SK-N-SH (cell line): Measurements from ENCODE around the gene KLB. TPM values are rescaled to one million over a fixed set of nuclear protein-coding genes. Genes with fewer than 3 reads are reported as not detected.

ENCODE experiments used
- CTCF ChIA-PET: fragments of 300-600, 350-600 bp; formaldehyde crosslinking; extraction: SDS; loops from one replicate; lab custom pipeline; 2021; lab: Yijun Ruan, JAX
- POLR2A ChIA-PET: fragments of 350-600 bp; sonication (Branson Sonifier 250); formaldehyde crosslinking; extraction: SDS; loops from one replicate; lab custom pipeline; 2020; ENCODE audit warnings: antibody characterized with exemption, inconsistent platforms; lab: Yijun Ruan, JAX
- DNase-seq: peaks from one replicate; pipeline ENCODE4 v3.0.0; 2012
- H2AFZ ChIP-seq: fragments of 200-600 bp; sonication (generic); 2 replicates; pipeline ENCODE4 v1.8.1; 2016; ENCODE audit warnings: antibody characterized with exemption, mild to moderate bottlenecking, low read depth
- H3F3A ChIP-seq: fragments of 200-600 bp; sonication (generic); replicated peaks from 2 replicates; pipeline ENCODE3; 2016; ENCODE audit warnings: antibody characterized with exemption, mild to moderate bottlenecking; ENCODE audit not compliant: insufficient read depth
- H3K27ac ChIP-seq, 2 experiments: fragments of 200-500 bp in 1 of 2; fragments of 200-600 bp in 1 of 2; sonication (Bioruptor generic) in 1 of 2; sonication (generic), shearing (Covaris generic) in 1 of 2; 2 replicates each; pipeline versions ENCODE4 v1.5.1 to v1.6.1; 2014 to 2016; ENCODE audit warnings: low read depth in 2 of 2, inconsistent platforms in 1 of 2, low read length in 1 of 2, mild to moderate bottlenecking in 1 of 2, mixed read lengths in 1 of 2
- H3K27me3 ChIP-seq: fragments of 200-600 bp; sonication (generic), shearing (Covaris generic); 2 replicates; pipeline ENCODE4 v1.6.1; 2016; ENCODE audit warnings: mixed run types; ENCODE audit not compliant: insufficient read depth
- H3K36me3 ChIP-seq, 2 experiments: fragments of 200-500 bp in 1 of 2; fragments of 200-600 bp in 1 of 2; sonication (Bioruptor generic) in 1 of 2; sonication (generic) in 1 of 2; replicated peaks in 1 of 2; 2 replicates each; pipeline versions ENCODE3 to v1.5.1; 2014 to 2016; ENCODE audit warnings: low read length in 1 of 2, mild to moderate bottlenecking in 1 of 2; ENCODE audit not compliant: insufficient read depth in 2 of 2, control insufficient read depth in 1 of 2
- H3K4me1 ChIP-seq, 2 experiments: fragments of 200-500 bp in 1 of 2; fragments of 200-600 bp in 1 of 2; sonication (Bioruptor generic) in 1 of 2; sonication (generic), shearing (Covaris generic) in 1 of 2; 2 replicates each; pipeline versions ENCODE4 v1.5.1 to v1.6.1; 2014 to 2016; ENCODE audit warnings: low read depth in 1 of 2, low read length in 1 of 2, mixed run types in 1 of 2; ENCODE audit not compliant: insufficient read depth in 2 of 2, control insufficient read depth in 1 of 2
- H3K4me2 ChIP-seq: fragments of 200-600 bp; sonication (generic), shearing (Covaris generic); 2 replicates; pipeline ENCODE4 v1.6.1; 2017; ENCODE audit warnings: mixed run types
- H3K4me3 ChIP-seq, 2 experiments: fragments of 200-500 bp in 1 of 2; fragments of 200-600 bp in 1 of 2; sonication (Bioruptor generic) in 1 of 2; sonication (generic), shearing (Covaris generic) in 1 of 2; 2 replicates each; pipeline versions ENCODE4 v1.5.1 to v1.8.1; 2014 to 2016; ENCODE audit warnings: low read depth in 2 of 2, inconsistent platforms in 1 of 2, low read length in 1 of 2, mild to moderate bottlenecking in 1 of 2, mixed read lengths in 1 of 2, moderate library complexity in 1 of 2
- H3K79me2 ChIP-seq: fragments of 200-600 bp; sonication (generic); 2 replicates; pipeline ENCODE4 v1.8.1; 2017; ENCODE audit warnings: mild to moderate bottlenecking; ENCODE audit not compliant: insufficient read depth
- H3K9ac ChIP-seq: fragments of 200-600 bp; sonication (generic); 2 replicates; pipeline ENCODE4 v1.6.1; 2017; ENCODE audit warnings: mixed run types
- H3K9me2 ChIP-seq: fragments of 200-600 bp; sonication (generic); 2 replicates; pipeline ENCODE4 v1.6.1; 2017; ENCODE audit warnings: mixed run types
- H3K9me3 ChIP-seq: fragments of 200-600 bp; sonication (generic); 2 replicates; pipeline ENCODE4 v1.6.1; 2017; ENCODE audit warnings: mixed run types, mild to moderate bottlenecking, moderate library complexity
- H4K20me1 ChIP-seq: fragments of 200-600 bp; sonication (generic); 2 replicates; pipeline ENCODE4 v1.6.1; 2017; ENCODE audit warnings: mild to moderate bottlenecking, mixed run types; ENCODE audit not compliant: insufficient read depth
- CHD2 ChIP-seq: fragments of 150-350 bp; IDR thresholded peaks from 2 replicates; pipeline ENCODE4 v1.6.1; 2018; ENCODE audit warnings: low read length; ENCODE audit not compliant: partially characterized antibody
- ELF1 ChIP-seq: IDR thresholded peaks from 2 replicates; pipeline ENCODE4 v1.4.0; 2012
- EP300 ChIP-seq, 2 experiments: IDR thresholded peaks; 2 replicates each; pipeline versions ENCODE4 v1.4.0 to v1.6.1; 2012; ENCODE audit warnings: borderline replicate concordance in 1 of 2, low read depth in 1 of 2, low read length in 1 of 2
- FOSL2 ChIP-seq: IDR thresholded peaks from 2 replicates; pipeline ENCODE4 v1.4.0; 2012; ENCODE audit warnings: low read depth, mild to moderate bottlenecking, moderate library complexity, borderline replicate concordance
- FOXJ3 ChIP-seq: sonication (generic); formaldehyde crosslinking; IDR thresholded peaks from 2 replicates; pipeline ENCODE4 v1.5.1; 2020; ENCODE audit warnings: mild to moderate bottlenecking, missing genetic modification reagents
- GABPA ChIP-seq: IDR thresholded peaks from 2 replicates; pipeline ENCODE4 v1.4.0; 2012; ENCODE audit warnings: low read depth, mild to moderate bottlenecking
- GATA2 ChIP-seq: sonication (generic); formaldehyde crosslinking; IDR thresholded peaks from 2 replicates; pipeline ENCODE4 v1.5.0; 2020; ENCODE audit warnings: mild to moderate bottlenecking, missing genetic modification reagents
- MAX ChIP-seq: IDR thresholded peaks from 2 replicates; pipeline ENCODE4 v1.4.0; 2012; ENCODE audit warnings: low read depth
- MEF2A ChIP-seq: IDR thresholded peaks from 2 replicates; pipeline ENCODE4 v1.4.0; 2012; ENCODE audit warnings: low read depth, borderline replicate concordance
- MXI1 ChIP-seq: IDR thresholded peaks from 2 replicates; pipeline ENCODE4 v1.6.1; 2012; ENCODE audit warnings: mild to moderate bottlenecking, low read depth, low read length, improper control_type of control experiment
- NFIC ChIP-seq: IDR thresholded peaks from 2 replicates; pipeline ENCODE4 v1.4.0; 2012; ENCODE audit warnings: borderline replicate concordance
- PBX3 ChIP-seq: IDR thresholded peaks from 2 replicates; pipeline ENCODE4; 2012
- POLR2AphosphoS5 ChIP-seq: IDR thresholded peaks from 2 replicates; pipeline ENCODE4 v1.6.1; 2012; ENCODE audit warnings: low read depth, low read length
- RAD21 ChIP-seq: IDR thresholded peaks from 2 replicates; pipeline ENCODE4 v1.6.1; 2012; ENCODE audit warnings: mild to moderate bottlenecking, low read length
- RXRA ChIP-seq: IDR thresholded peaks from 2 replicates; pipeline ENCODE4 v1.4.0; 2012; ENCODE audit warnings: low read depth, mild to moderate bottlenecking, borderline replicate concordance
- SIN3A ChIP-seq: IDR thresholded peaks from 2 replicates; pipeline ENCODE4 v1.6.1; 2012; ENCODE audit warnings: low read depth, mild to moderate bottlenecking, low read length, moderate library complexity, borderline replicate concordance
- TAF1 ChIP-seq: IDR thresholded peaks from 2 replicates; pipeline ENCODE4 v1.6.1; 2012; ENCODE audit warnings: low read depth, mild to moderate bottlenecking, low read length, moderate library complexity, borderline replicate concordance
- TCF12 ChIP-seq: IDR thresholded peaks from 2 replicates; pipeline ENCODE4 v1.4.0; 2012
- USF1 ChIP-seq: IDR thresholded peaks from 2 replicates; pipeline ENCODE4 v1.4.0; 2012; ENCODE audit warnings: low read depth, borderline replicate concordance
- USF2 ChIP-seq: fragments of 150-350 bp; IDR thresholded peaks from 2 replicates; pipeline ENCODE4 v1.6.1; 2017; ENCODE audit warnings: antibody characterized with exemption, low read length, low read depth, borderline replicate concordance
- ZBTB33 ChIP-seq: IDR thresholded peaks from 2 replicates; pipeline ENCODE4 v1.4.0; 2012; ENCODE audit warnings: low read depth, borderline replicate concordance
- WGBS: methylation state at CpG from one replicate; pipeline ENCODE4 v1.1.6; 2017; ENCODE audit warnings: low lambda C conversion rate; 5-methylcytosine and 5-hydroxymethylcytosine counted together
- polyA plus RNA-seq, 3 experiments: library from polyadenylated mRNA; depleted of rRNA; stranded (reverse); fragments of >200 nt; gene quantifications; 2 replicates each; pipeline ENCODE4 v1.2.3, GENCODE V29; 2012

Gene KLB
- polyA plus RNA-seq, 1 of the 3 experiments (the other 2 are of a cell fraction) = not detected

- Histone ChIP-seq H3F3A (peaks cover 11% of the 10 kb centered on the region), H3K36me3 (peaks cover 0 to 10% of the 10 kb centered on the region in 2 experiments), H3K9me3 (no peaks in the 10 kb centered on the region), H3K4me1 (peaks cover 0 to 12% of the 10 kb centered on the region in 2 experiments; a peak in 2 of 4 replicates), H3K27ac (peak overlapping the region in 1 of 2 experiments; percentile 59; a peak in 1 of 4 replicates), H3K27me3 (no peaks in the 10 kb centered on the region), H3K9ac (peak overlapping the region; percentile 88), H3K4me2 (peak overlapping the region; percentile 79), H4K20me1 (0 out of 2 replicates have a peak, but pooled peaks cover 4% of the 10 kb centered on the region), H2AFZ (peak overlapping the region; percentile 97; the same call in 1 of the 2 replicates), H3K4me3 (peak overlapping the region; percentile 91 to 95), H3K79me2 (peaks cover 61% of the 10 kb centered on the region), H3K9me2 (no peaks in the 10 kb centered on the region)
- CTCF ChIA-PET = interaction anchor here (1.6 kb wide), 1 partner anchor 24 kb away, joined by 4 read pairs; no protein-coding TSS in a partner anchor
- WGBS = 1% methylated on average over 7 of the region's 7 CpGs
- POLR2A ChIA-PET = no interaction called here
- TF ChIP-seq PBX3 = no peak
- TF ChIP-seq RAD21 = no peak
- TF ChIP-seq NFIC = no peak
- TF ChIP-seq ELF1 = no peak
- no peak for DNase-seq
Measured at GRCh38 chr4:39365360-39365759, 41.4 kb upstream of the KLB start.

GRCh38 chr4:39365830-39366771 lies 40.6 kb upstream of the KLB start, which contains the start of gene RFC1:
Gene RFC1, minus strand, starts transcription at chr4:39366362. Its CDS starts 121 bp downstream, at chr4:39366241.
- CTCF ChIA-PET = interaction anchor here (0.6 to 1.6 kb wide), 2 partner anchors 25 to 1303 kb away, joined by 3 to 4 read pairs; no protein-coding TSS in a partner anchor
- Histone ChIP-seq H2AFZ (peak within 1 kb of the TSS; percentile 97), H3K36me3 (peaks cover 0 to 8% of the 10 kb centered on the region in 2 experiments), H3K4me2 (peak within 1 kb of the TSS; percentile 79), H3K4me1 (peaks cover 0 to 12% of the 10 kb centered on the region in 2 experiments; a peak in 2 of 4 replicates), H3K27ac (peak within 1 kb of the TSS; percentile 59 to 78), H3K9me3 (no peaks in the 10 kb centered on the region)
- peak; percentile 87 for DNase-seq
- no peak for TF ChIP-seq USF2
- peak; percentile 100 for TF ChIP-seq MAX
- no peak for TF ChIP-seq MEF2A
- no peak for TF ChIP-seq FOSL2
- peak in 1 of 2 experiments; percentile 25; a peak in 1 of 4 replicates for TF ChIP-seq EP300 (IDR thresholded peaks at IDR 0.05; ENCODE audit: borderline replicate concordance in 1 of 2, low read depth in 1 of 2, low read length in 1 of 2)
- TF ChIP-seq GATA2 (CRISPR knock-in tag) = peak; percentile 65
- TF ChIP-seq TAF1 = peak; percentile 57
- peak; percentile 94 for TF ChIP-seq CHD2
- TF ChIP-seq TCF12 = no peak
- TF ChIP-seq POLR2AphosphoS5 = peak; percentile 72
- TF ChIP-seq MXI1 = peak; percentile 78
- peak; percentile 48 for TF ChIP-seq GABPA
- peak; percentile 69 for TF ChIP-seq ELF1
- TF ChIP-seq FOXJ3 (CRISPR knock-in tag) = no peak
- TF ChIP-seq RXRA = no peak
- TF ChIP-seq USF1 = peak; percentile 23; the same call in 1 of the 2 replicates
- peak; percentile 88 for TF ChIP-seq ZBTB33
- TF ChIP-seq SIN3A = peak; percentile 85; the same call in 1 of the 2 replicates
- TF ChIP-seq, all 33 proteins: peak for 12
- Histone ChIP-seq H3K4me3 (peak within 1 kb of the TSS; percentile 91 to 95), H3F3A (peaks cover 11% of the 10 kb centered on the region), H3K79me2 (peaks cover 54% of the 10 kb centered on the region), H3K27me3 (no peaks in the 10 kb centered on the region), H4K20me1 (0 out of 2 replicates have a peak, but pooled peaks cover 4% of the 10 kb centered on the region), H3K9me2 (no peaks in the 10 kb centered on the region), H3K9ac (peak within 1 kb of the TSS; percentile 88)
- WGBS = 8% methylated on average over 42 of the region's 60 CpGs
- POLR2A ChIA-PET = interaction anchor here (1.0 kb wide), 1 partner anchor 13 kb away, joined by 3 read pairs; no protein-coding TSS in a partner anchor
